ENCODE data around the gene KCNQ1OT1. TPM values are rescaled to one million over a fixed set of nuclear protein-coding genes. Genes with fewer than 3 reads are reported as not detected.

KCNQ1OT1 gene
- total and polyA plus RNA-seq, 4 donors = 0.08 to 5.4 (median 1.2) TPM

DNA sequence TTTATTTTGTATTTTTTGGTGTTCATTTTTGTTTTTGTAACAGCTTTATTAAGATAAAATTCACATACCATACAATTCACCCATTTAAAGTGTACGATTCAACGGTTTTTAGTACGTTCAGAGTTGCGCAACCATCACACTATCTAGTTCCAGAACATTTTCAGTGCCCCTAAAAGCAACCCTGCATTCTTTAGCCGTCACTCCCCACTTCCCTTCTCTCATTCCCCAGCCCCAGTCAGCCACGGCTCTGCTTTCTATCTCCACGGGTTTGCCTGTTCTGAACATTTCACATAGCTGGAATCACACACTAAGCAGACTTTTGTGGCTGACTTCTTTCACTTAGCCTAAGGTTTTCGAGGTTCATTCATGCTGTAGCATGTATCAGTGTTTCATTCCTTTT, 9.6 kb upstream of the KCNQ1OT1 start:
- no peaks in the 10 kb centered on the region for H3K27me3 ChIP-seq (ENCODE audit: control insufficient read depth in 1 of 2, insufficient read depth in 2 of 2, low read length in 1 of 2)
- intact Hi-C loops (cut with DNase I) = loop anchor here (5.0 kb wide), 2 partner anchors 68 to 173 kb away; no protein-coding TSS in a partner anchor
- 16 to 18% methylated on average over 8 of the region's 8 CpGs for WGBS, 2 donors
- ATAC-seq (ENCODE audit: low FRiP score) (peak; percentile 30), DNase-seq (no peak)
- H3K4me3 ChIP-seq (ENCODE audit: low read length in 2 of 2) = no peak overlapping the region
- no peaks in the 10 kb centered on the region for H3K9me3 ChIP-seq (ENCODE audit: control insufficient read depth, low read length)
- no peaks in the 10 kb centered on the region for H3K4me1 ChIP-seq (ENCODE audit: control insufficient read depth in 1 of 2, insufficient read depth in 2 of 2, low read length in 2 of 2)
- no peaks in the 10 kb centered on the region for H3K36me3 ChIP-seq (ENCODE audit: control insufficient read depth in 1 of 2, insufficient read depth in 2 of 2, low read length in 1 of 2)
- no peak overlapping the region for H3K27ac ChIP-seq (ENCODE audit: low read depth in 1 of 2, low read length in 2 of 2)

GRCh38 chr11:2708757-2709281, 9.0 kb upstream of the KCNQ1OT1 start:
- intact Hi-C loops (cut with DNase I) = loop anchor here (5.0 kb wide), 2 partner anchors 68 to 173 kb away; no protein-coding TSS in a partner anchor
- Histone ChIP-seq H3K27ac (ENCODE audit: low read depth in 1 of 2, low read length in 2 of 2) (no peak overlapping the region), H3K4me3 (ENCODE audit: low read length in 2 of 2) (no peak overlapping the region), H3K36me3 (ENCODE audit: control insufficient read depth in 1 of 2, insufficient read depth in 2 of 2, low read length in 1 of 2) (no peaks in the 10 kb centered on the region), H3K9me3 (ENCODE audit: control insufficient read depth, low read length) (no peaks in the 10 kb centered on the region), H3K27me3 (ENCODE audit: control insufficient read depth in 1 of 2, insufficient read depth in 2 of 2, low read length in 1 of 2) (no peaks in the 10 kb centered on the region), H3K4me1 (ENCODE audit: control insufficient read depth in 1 of 2, insufficient read depth in 2 of 2, low read length in 2 of 2) (no peaks in the 10 kb centered on the region)
- WGBS, 2 donors = 7 to 10% methylated on average over 14 of the region's 14 CpGs
- ATAC-seq (ENCODE audit: low FRiP score) (peak; percentile 40), DNase-seq (no peak)

- WGBS, 2 donors = 18% methylated on average over 11 of the region's 11 CpGs
- Histone ChIP-seq H3K36me3 (ENCODE audit: control insufficient read depth in 1 of 2, insufficient read depth in 2 of 2, low read length in 1 of 2) (no peaks in the 10 kb centered on the region), H3K27ac (ENCODE audit: low read depth in 1 of 2, low read length in 2 of 2) (no peak overlapping the region), H3K4me3 (ENCODE audit: low read length in 2 of 2) (no peak overlapping the region), H3K27me3 (ENCODE audit: control insufficient read depth in 1 of 2, insufficient read depth in 2 of 2, low read length in 1 of 2) (no peaks in the 10 kb centered on the region), H3K4me1 (ENCODE audit: control insufficient read depth in 1 of 2, insufficient read depth in 2 of 2, low read length in 2 of 2) (no peaks in the 10 kb centered on the region), H3K9me3 (ENCODE audit: control insufficient read depth, low read length) (no peaks in the 10 kb centered on the region)
- ATAC-seq (ENCODE audit: low FRiP score) = peak; percentile 62
- peak in 1 of 2 donors; percentile 85 for DNase-seq
- intact Hi-C loops (cut with DNase I) = loop anchor here (5.0 kb wide), 2 partner anchors 69 to 174 kb away; no protein-coding TSS in a partner anchor
Measured at GRCh38 chr11:2708151-2708581, 8.4 kb upstream of the KCNQ1OT1 start.

DNA sequence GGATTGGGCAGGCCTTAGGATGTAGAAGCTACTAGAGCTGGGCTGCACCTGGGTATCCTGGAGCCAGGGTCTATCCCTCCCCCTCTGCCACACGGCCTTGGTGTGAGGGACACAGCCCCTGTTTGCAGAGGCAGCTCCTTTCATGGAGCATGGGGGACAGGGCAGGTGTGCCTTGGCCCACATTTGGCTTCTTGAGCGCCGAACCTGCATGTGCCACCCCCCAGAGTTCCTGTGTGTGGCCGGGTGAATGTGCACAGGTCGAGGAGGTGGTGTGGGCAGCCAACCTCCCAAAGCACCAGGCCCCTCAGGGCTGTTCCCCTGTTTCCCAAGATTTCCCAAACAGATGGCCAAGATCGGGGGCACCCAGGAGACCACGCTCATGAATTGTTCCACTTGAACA, 7.9 kb upstream of the KCNQ1OT1 start:
- Histone ChIP-seq H3K4me3 (ENCODE audit: low read length in 2 of 2) (no peak overlapping the region), H3K9me3 (ENCODE audit: control insufficient read depth, low read length) (no peaks in the 10 kb centered on the region), H3K27me3 (ENCODE audit: control insufficient read depth in 1 of 2, insufficient read depth in 2 of 2, low read length in 1 of 2) (no peaks in the 10 kb centered on the region), H3K4me1 (ENCODE audit: control insufficient read depth in 1 of 2, insufficient read depth in 2 of 2, low read length in 2 of 2) (no peaks in the 10 kb centered on the region), H3K36me3 (ENCODE audit: control insufficient read depth in 1 of 2, insufficient read depth in 2 of 2, low read length in 1 of 2) (no peaks in the 10 kb centered on the region), H3K27ac (ENCODE audit: low read depth in 1 of 2, low read length in 2 of 2) (no peak overlapping the region)
- ATAC-seq (ENCODE audit: low FRiP score) (no peak), DNase-seq (no peak)
- intact Hi-C loops (cut with DNase I) = loop anchor here (5.0 kb wide), 2 partner anchors 70 to 175 kb away; no protein-coding TSS in a partner anchor
- 92 to 94% methylated on average over 7 of the region's 7 CpGs for WGBS, 2 donors

DNA sequence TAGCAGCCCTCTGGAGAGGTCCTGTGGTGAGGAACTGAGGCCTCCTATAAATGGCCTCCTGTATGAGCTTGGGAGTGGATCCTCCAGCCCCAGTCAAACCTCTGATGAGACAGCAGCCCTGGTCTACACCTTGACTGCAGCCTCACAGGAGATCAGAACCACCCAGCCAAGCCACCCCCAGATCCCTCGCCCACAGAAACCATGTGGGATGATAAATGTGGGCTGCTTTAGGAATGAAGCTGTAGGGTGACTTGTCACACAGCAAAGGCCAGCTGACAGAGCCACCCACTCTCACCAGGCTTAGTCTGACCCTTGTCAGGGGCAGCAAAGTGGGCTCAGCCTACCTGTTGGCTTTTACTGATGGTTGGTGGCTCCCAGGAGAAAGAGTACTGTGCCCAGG, 6.5 kb upstream of the KCNQ1OT1 start:
- H3K4me3 ChIP-seq (ENCODE audit: low read length in 2 of 2) = no peak overlapping the region
- intact Hi-C loops (cut with DNase I) = loop anchor here (5.0 kb wide), 2 partner anchors 71 to 176 kb away; no protein-coding TSS in a partner anchor
- ATAC-seq (ENCODE audit: low FRiP score) (no peak), DNase-seq (no peak)
- H3K36me3 ChIP-seq (ENCODE audit: control insufficient read depth in 1 of 2, insufficient read depth in 2 of 2, low read length in 1 of 2) = no peaks in the 10 kb centered on the region
- WGBS, 2 donors = 90 to 95% methylated on average over 1 of the region's 1 CpG
- no peaks in the 10 kb centered on the region for H3K4me1 ChIP-seq (ENCODE audit: control insufficient read depth in 1 of 2, insufficient read depth in 2 of 2, low read length in 2 of 2)
- H3K27ac ChIP-seq (ENCODE audit: low read depth in 1 of 2, low read length in 2 of 2) = no peak overlapping the region
- H3K27me3 ChIP-seq (ENCODE audit: control insufficient read depth in 1 of 2, insufficient read depth in 2 of 2, low read length in 1 of 2) = no peaks in the 10 kb centered on the region
- H3K9me3 ChIP-seq (ENCODE audit: control insufficient read depth, low read length) = no peaks in the 10 kb centered on the region

DNA sequence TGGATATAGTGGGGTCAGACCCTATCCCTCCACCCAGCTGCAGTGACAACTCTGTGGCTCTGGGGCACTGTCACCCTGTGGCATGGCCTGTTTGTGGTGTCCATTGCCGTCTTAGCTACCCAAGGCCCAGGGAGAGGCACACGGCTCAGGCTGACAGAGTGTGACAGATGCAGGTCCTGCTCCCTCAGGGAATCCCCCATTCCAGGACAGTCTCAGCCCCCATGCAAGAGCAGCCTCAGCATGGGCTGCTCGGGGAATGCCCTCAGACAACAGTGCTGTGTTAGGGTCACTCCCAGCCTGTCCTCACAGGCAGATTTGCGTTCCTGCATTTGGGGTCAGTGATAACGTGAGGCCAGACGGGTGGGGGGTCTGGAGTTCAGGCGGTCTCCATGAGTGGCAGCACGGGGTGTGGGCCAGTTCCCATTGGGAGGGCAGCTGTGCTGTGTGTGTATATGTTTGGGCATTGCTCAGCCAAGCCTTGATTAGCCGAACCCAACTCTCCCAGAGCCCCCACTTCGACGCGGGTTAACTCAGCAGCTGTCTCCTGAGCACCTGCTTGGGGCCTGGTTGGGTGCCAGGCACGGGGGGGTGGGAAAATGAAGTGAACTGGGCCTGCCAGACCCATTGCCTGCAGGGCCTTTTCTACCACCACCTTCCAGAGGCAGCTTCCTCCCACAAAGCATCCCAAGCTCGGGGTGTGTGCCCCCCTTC, 5.3 kb upstream of the KCNQ1OT1 start:
- DNase-seq (peak; percentile 16 to 55), ATAC-seq (ENCODE audit: low FRiP score) (no peak)
- Histone ChIP-seq H3K9me3 (ENCODE audit: control insufficient read depth, low read length) (no peaks in the 10 kb centered on the region), H3K4me1 (ENCODE audit: control insufficient read depth in 1 of 2, insufficient read depth in 2 of 2, low read length in 2 of 2) (no peaks in the 10 kb centered on the region), H3K36me3 (ENCODE audit: control insufficient read depth in 1 of 2, insufficient read depth in 2 of 2, low read length in 1 of 2) (no peaks in the 10 kb centered on the region), H3K27me3 (ENCODE audit: control insufficient read depth in 1 of 2, insufficient read depth in 2 of 2, low read length in 1 of 2) (no peaks in the 10 kb centered on the region), H3K4me3 (ENCODE audit: low read length in 2 of 2) (no peak overlapping the region), H3K27ac (ENCODE audit: low read depth in 1 of 2, low read length in 2 of 2) (no peak overlapping the region)
- intact Hi-C loops (cut with DNase I) = loop anchor here (5.0 kb wide), 3 partner anchors 72 to 182 kb away; partner anchors contain the start of gene CDKN1C (in 1 of the 2)
- 90% methylated on average over 14 of the region's 14 CpGs for WGBS, 2 donors

GRCh38 chr11:2704356-2704755, 4.6 kb upstream of the KCNQ1OT1 start:
- no peak for ATAC-seq (ENCODE audit: low FRiP score)
- Histone ChIP-seq H3K27ac (ENCODE audit: low read depth in 1 of 2, low read length in 2 of 2) (no peak overlapping the region), H3K27me3 (ENCODE audit: control insufficient read depth in 1 of 2, insufficient read depth in 2 of 2, low read length in 1 of 2) (no peaks in the 10 kb centered on the region), H3K36me3 (ENCODE audit: control insufficient read depth in 1 of 2, insufficient read depth in 2 of 2, low read length in 1 of 2) (no peaks in the 10 kb centered on the region), H3K4me3 (ENCODE audit: low read length in 2 of 2) (no peak overlapping the region), H3K9me3 (ENCODE audit: control insufficient read depth, low read length) (no peaks in the 10 kb centered on the region), H3K4me1 (ENCODE audit: control insufficient read depth in 1 of 2, insufficient read depth in 2 of 2, low read length in 2 of 2) (no peaks in the 10 kb centered on the region)
- intact Hi-C loops (cut with DNase I) = loop anchor here in 1 of 2 donors (5.0 kb wide), 1 partner anchor 183 kb away; the partner anchor contains the start of gene CDKN1C
- 94 to 95% methylated on average over 6 of the region's 6 CpGs for whole genome bisulfite sequencing, 2 donors
- peak; percentile 21 to 51 for DNase-seq

DNA sequence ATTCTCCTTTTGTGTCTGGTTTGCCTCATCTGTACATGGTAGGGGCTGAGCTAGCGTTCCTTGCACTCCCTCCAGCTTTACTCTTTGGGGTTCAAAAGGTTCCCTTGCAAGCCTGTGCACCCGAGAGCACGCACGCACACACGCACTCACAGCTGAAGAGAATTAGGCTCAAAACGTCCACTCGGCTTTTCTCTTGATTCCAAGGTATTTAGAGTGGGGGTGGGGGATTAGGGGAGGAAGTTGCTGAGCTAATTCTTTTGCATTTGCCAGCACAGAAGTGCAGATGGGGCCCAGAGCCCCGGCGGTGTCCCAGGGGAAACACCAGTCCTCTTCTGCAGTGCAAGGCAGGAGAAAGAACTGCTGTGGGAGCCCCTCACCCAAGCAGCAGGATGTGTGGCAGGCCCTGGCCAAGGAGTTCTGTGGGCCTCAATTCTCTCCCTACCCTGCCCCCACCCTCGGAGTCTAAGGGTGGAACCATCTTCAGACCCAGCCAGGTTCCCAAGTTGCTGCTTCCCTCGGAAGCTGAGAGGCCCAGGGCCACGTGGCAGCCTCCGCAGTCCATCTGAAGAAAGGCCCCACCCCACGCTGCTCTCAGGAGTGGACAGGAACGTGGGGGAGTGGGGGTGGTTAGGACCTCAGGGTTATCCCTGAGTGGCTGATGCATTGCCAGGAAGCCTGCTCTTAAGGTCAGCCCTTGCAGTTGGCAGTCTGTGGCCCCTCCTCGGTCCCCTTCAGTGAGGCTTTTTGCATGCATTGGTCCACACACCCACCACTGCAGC, 3.8 kb upstream of the KCNQ1OT1 start:
- H3K27ac ChIP-seq (ENCODE audit: low read depth in 1 of 2, low read length in 2 of 2) = no peak overlapping the region
- DNase-seq (peak; percentile 36 to 60), ATAC-seq (ENCODE audit: low FRiP score) (no peak)
- no peak overlapping the region for H3K4me3 ChIP-seq (ENCODE audit: low read length in 2 of 2)
- no peaks in the 10 kb centered on the region for H3K4me1 ChIP-seq (ENCODE audit: control insufficient read depth in 1 of 2, insufficient read depth in 2 of 2, low read length in 2 of 2)
- WGBS, 2 donors = 71 to 75% methylated on average over 16 of the region's 16 CpGs
- no peaks in the 10 kb centered on the region for H3K27me3 ChIP-seq (ENCODE audit: control insufficient read depth in 1 of 2, insufficient read depth in 2 of 2, low read length in 1 of 2)
- intact Hi-C loops (cut with DNase I) = loop anchor here in 1 of 2 donors (5.0 kb wide), 1 partner anchor 184 kb away; the partner anchor contains the start of gene CDKN1C
- no peaks in the 10 kb centered on the region for H3K9me3 ChIP-seq (ENCODE audit: control insufficient read depth, low read length)
- no peaks in the 10 kb centered on the region for H3K36me3 ChIP-seq (ENCODE audit: control insufficient read depth in 1 of 2, insufficient read depth in 2 of 2, low read length in 1 of 2)

Data from aorta (tissue), 5 donors.